Measurements from ENCODE around the gene MAB21L4. TPM values are rescaled to one million over a fixed set of nuclear protein-coding genes. Genes with fewer than 3 reads are reported as not detected.

The MAB21L4 gene
- total RNA-seq, 1 experiment from 2014 or later: 0.15 TPM

DNA sequence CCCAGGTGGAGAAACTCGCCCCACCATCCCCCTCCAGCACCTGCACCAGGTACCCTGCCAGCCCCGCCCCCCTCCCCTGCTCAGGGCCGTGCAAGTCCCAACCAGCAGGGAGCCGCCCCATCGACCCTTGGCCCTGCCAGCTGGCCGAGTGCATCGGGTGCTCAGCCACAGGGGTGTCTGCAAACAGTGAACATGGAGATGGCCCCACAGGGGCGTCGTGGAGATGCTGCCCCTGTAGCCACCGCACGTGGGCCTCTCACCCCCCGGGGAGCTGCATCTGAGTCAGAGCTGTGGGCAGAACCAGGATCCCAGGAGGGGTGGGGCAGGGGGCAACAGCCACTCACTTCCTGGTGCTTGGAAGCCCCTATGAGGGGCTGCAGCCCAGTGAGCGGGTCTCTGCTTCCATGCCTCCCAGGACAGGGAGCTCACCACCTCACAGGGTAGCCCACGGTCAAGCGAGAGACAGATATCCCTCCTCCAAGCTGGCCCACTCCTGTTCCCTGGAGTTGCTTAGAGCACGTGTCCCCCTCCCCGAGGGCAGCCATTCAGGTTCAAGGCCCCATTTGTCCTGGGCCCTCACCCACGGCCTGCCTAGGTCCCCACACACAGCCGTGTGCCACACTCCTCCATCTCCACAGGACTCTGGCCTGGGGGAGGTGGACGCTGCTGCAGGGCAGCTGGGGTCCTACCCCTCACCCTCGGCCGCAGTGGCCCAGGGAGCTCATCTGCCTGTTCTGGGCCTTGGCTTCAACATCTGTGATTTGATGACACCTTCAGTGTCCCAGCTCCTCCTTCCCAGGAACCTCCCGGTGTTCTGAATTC, 1.1 kb upstream of the MAB21L4 start:
- Histone ChIP-seq H4K8ac (replicated peaks; ENCODE audit: insufficient read length, low read depth, low read length) (no peak overlapping the region), H3K79me1 (ENCODE audit: insufficient read depth, low read depth, low read length, poor library complexity, severe bottlenecking) (no peaks in the 10 kb centered on the region), H3K14ac (ENCODE audit: insufficient read depth, low read length) (no peak overlapping the region; the same call in 1 of the 2 replicates), H3T11ph (ENCODE audit: low read length) (no peak overlapping the region), H3K23ac (ENCODE audit: insufficient read length, low read depth, low read length) (no peak overlapping the region), H3K27ac (ENCODE audit: insufficient read length, low read depth, low read length) (no peak overlapping the region), H3K9me3 (ENCODE audit: control insufficient read depth, low read depth, low read length) (no peaks in the 10 kb centered on the region), H2BK120ac (ENCODE audit: low read depth, low read length, poor library complexity, severe bottlenecking) (no peak overlapping the region), H3K9ac (ENCODE audit: extremely low read depth, insufficient read length, low read length) (no peak overlapping the region), H2AK5ac (ENCODE audit: insufficient read length, low read length) (no peak overlapping the region), H3K79me2 (ENCODE audit: insufficient read depth, low read length) (no peaks in the 10 kb centered on the region), H3K4me1 (ENCODE audit: insufficient read depth, low read length) (no peaks in the 10 kb centered on the region), H3K4me2 (ENCODE audit: insufficient read depth, insufficient read length, low read length) (no peak overlapping the region), H3K27me3 (ENCODE audit: insufficient read depth, low read length) (no peaks in the 10 kb centered on the region), H2BK5ac (ENCODE audit: insufficient read length, low read length) (no peak overlapping the region), H2BK12ac (ENCODE audit: insufficient read length, low read depth, low read length) (no peak overlapping the region), H3K56ac (ENCODE audit: insufficient read length, low read depth, low read length) (no peak overlapping the region), H2AFZ (ENCODE audit: low read length) (no peak overlapping the region), H4K5ac (ENCODE audit: insufficient read length, low read depth, low read length) (no peak overlapping the region), H3K18ac (ENCODE audit: insufficient read length, low read depth, low read length) (no peak overlapping the region), H2BK15ac (ENCODE audit: low read depth, low read length) (no peak overlapping the region), H2BK20ac (ENCODE audit: low read depth, low read length, poor library complexity, severe bottlenecking) (no peak overlapping the region), H4K91ac (ENCODE audit: insufficient read length, low read depth, low read length) (no peak overlapping the region), H4K20me1 (ENCODE audit: control insufficient read depth, insufficient read depth, insufficient read length) (no peaks in the 10 kb centered on the region), H3K23me2 (ENCODE audit: insufficient read length, low read depth, low read length, poor library complexity, severe bottlenecking) (no peaks in the 10 kb centered on the region), H3K4ac (ENCODE audit: low read depth, low read length) (no peak overlapping the region)
- Mint-ChIP-seq H3K27me3 (ENCODE audit: low read depth) (peaks cover 2% of the 10 kb centered on the region; the same call in 1 of the 2 replicates), H3K4me3 (no peak overlapping the region), H3K4me1 (peaks cover 9 to 19% of the 10 kb centered on the region in 2 experiments), H3K27ac (0 out of 7 replicates have a peak overlapping the region, but pooled peaks of 2 of the 3 experiments have one; percentile 14 to 48), H3K9me3 (peaks cover 8 to 12% of the 10 kb centered on the region in 2 experiments; a peak in 4 of 5 replicates), H3K36me3 (ENCODE audit: insufficient read depth in 1 of 3, low read depth in 3 of 3) (peaks cover 3 to 7% (median 5%) of the 10 kb centered on the region in 3 experiments; a peak in 4 of 7 replicates)
- no CpG with 5 or more reads among the region's 23 CpGs for WGBS (ENCODE audit: extremely low coverage, insufficient read length, low lambda C conversion rate)
- TF ChIP-seq, protein P1, sequence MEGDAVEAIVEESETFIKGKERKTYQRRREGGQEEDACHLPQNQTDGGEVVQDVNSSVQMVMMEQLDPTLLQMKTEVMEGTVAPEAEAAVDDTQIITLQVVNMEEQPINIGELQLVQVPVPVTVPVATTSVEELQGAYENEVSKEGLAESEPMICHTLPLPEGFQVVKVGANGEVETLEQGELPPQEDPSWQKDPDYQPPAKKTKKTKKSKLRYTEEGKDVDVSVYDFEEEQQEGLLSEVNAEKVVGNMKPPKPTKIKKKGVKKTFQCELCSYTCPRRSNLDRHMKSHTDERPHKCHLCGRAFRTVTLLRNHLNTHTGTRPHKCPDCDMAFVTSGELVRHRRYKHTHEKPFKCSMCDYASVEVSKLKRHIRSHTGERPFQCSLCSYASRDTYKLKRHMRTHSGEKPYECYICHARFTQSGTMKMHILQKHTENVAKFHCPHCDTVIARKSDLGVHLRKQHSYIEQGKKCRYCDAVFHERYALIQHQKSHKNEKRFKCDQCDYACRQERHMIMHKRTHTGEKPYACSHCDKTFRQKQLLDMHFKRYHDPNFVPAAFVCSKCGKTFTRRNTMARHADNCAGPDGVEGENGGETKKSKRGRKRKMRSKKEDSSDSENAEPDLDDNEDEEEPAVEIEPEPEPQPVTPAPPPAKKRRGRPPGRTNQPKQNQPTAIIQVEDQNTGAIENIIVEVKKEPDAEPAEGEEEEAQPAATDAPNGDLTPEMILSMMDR (conservative IDR thresholded peaks at IDR 0.05): no peak
- DNase-seq: no peak

Measured in H9 (cell line).